ENCODE data around the gene XAF1.

GRCh38 chr17:6755731-6756184 lies at the start of gene XAF1:
- no peak for TF ChIP-seq PATZ1 (CRISPR knock-in tag; IDR thresholded peaks at IDR 0.05; ENCODE audit: borderline replicate concordance)
- no peak for TF ChIP-seq ESRRG (CRISPR knock-in tag; IDR thresholded peaks at IDR 0.05)
- no peak for TF ChIP-seq ZNF8 (CRISPR knock-in tag; IDR thresholded peaks at IDR 0.05)
- no peak for TF ChIP-seq PPARA (CRISPR knock-in tag; IDR thresholded peaks at IDR 0.05; ENCODE audit: borderline replicate concordance)
- no peak for TF ChIP-seq TOX (CRISPR knock-in tag; IDR thresholded peaks at IDR 0.05; ENCODE audit: borderline replicate concordance)
- TF ChIP-seq ISL1 (CRISPR knock-in tag; IDR thresholded peaks at IDR 0.05): no peak
- TF ChIP-seq GLIS3 (CRISPR knock-in tag; IDR thresholded peaks at IDR 0.05): no peak
- no peak for TF ChIP-seq RARB (CRISPR knock-in tag; IDR thresholded peaks at IDR 0.05)
- no peak for TF ChIP-seq CREB5 (CRISPR knock-in tag; IDR thresholded peaks at IDR 0.05; ENCODE audit: low read depth)
- TF ChIP-seq POU6F1 (CRISPR knock-in tag; IDR thresholded peaks at IDR 0.05; ENCODE audit: borderline replicate concordance, low read depth): no peak
- no peak for TF ChIP-seq BACH2 (CRISPR knock-in tag; IDR thresholded peaks at IDR 0.05; ENCODE audit: borderline replicate concordance)
- no peak for TF ChIP-seq OSR1 (CRISPR knock-in tag; IDR thresholded peaks at IDR 0.05)
- TF ChIP-seq ARNTL (CRISPR knock-in tag; IDR thresholded peaks at IDR 0.05; ENCODE audit: borderline replicate concordance, low read depth): no peak
- no peak for TF ChIP-seq ZFP3 (CRISPR knock-in tag; IDR thresholded peaks at IDR 0.05)
